Measurements from ENCODE around the gene MARCKSL1. TPM values are rescaled to one million over a fixed set of nuclear protein-coding genes. Genes with fewer than 3 reads are reported as not detected.

Gene MARCKSL1
- total and polyA plus RNA-seq, 10 donors = 25.7 to 120 (median 65.3) TPM

- intact Hi-C loops (cut with DNase I; ENCODE audit: low total_unique reads) = no loop called here
- 0 to 1% (median 0%) methylated on average over 42 to 67 of the region's 67 CpGs for WGBS, 5 donors
Observed at GRCh38 chr1:32291708-32292538, 44.1 kb downstream of the MARCKSL1 start, which contains the start of gene HDAC1. TSS of gene HDAC1 (plus strand) at chr1:32292083. CDS start at chr1:32292170, 87 bp downstream.

DNA sequence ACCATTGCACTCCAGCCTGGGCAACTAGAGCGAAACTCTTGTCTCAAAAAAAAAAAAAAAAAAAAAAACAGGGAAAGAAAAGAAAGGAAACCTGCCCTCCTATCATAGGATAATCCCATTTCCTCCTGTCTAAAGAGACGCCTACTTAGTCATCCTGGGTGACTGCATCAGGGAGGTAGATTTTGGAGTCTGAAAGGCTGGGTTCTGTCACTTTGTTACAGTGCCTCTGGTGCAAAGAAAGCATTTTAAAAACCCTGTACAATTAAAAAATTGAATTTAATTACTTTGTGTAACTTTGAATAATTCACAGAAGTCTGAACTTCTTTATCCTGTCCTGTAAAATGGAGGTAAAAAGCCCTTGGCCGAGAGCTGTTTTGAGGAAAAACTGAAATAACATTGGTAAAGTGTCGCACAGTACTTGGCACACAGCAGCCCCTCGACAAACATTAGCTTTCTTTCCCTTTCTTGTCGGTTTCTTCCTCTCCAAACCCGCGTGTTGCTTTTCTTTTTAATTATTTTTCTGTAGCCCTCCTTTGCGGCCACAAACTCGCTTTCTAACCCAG lies 44.8 kb downstream of the MARCKSL1 start:
- peak overlapping the region; percentile 76 to 97 (median 88) for H3K4me3 ChIP-seq
- intact Hi-C loops (cut with DNase I; ENCODE audit: low total_unique reads) = no loop called here

More at GRCh38 chr1:32291708-32292538, 44.1 kb downstream of the MARCKSL1 start, which contains the start of gene HDAC1:
- TF ChIP-seq POLR2AphosphoS5 (IDR thresholded peaks at IDR 0.05) = peak; percentile 89 to 91 (median 90)
- TF ChIP-seq CTCF (IDR thresholded peaks at IDR 0.05 in 8 of 11, conservative IDR thresholded peaks at IDR 0.05 in 3 of 11) = peak in 3 of 11 experiments; percentile 4 to 28 (median 7)
- TF ChIP-seq POLR2A (IDR thresholded peaks at IDR 0.05) = peak in 1 of 3 donors; percentile 17
- no peaks in the 10 kb centered on the region for H3K27me3 ChIP-seq (replicated peaks in 1 of 7)
- H3K4me3 ChIP-seq = peak within 1 kb of the TSS; percentile 76 to 97 (median 88)
- H3K4me1 ChIP-seq = peaks cover 29 to 61% (median 53%) of the 10 kb centered on the region in 6 donors
- H3K9me3 ChIP-seq = no peaks in the 10 kb centered on the region
- peaks cover 0 to 25% (median 0%) of the 10 kb centered on the region in 6 donors for H3K36me3 ChIP-seq
- DNase-seq = peak; percentile 99
- H3K27ac ChIP-seq = peak within 1 kb of the TSS; percentile 83 to 95 (median 93)

DNA sequence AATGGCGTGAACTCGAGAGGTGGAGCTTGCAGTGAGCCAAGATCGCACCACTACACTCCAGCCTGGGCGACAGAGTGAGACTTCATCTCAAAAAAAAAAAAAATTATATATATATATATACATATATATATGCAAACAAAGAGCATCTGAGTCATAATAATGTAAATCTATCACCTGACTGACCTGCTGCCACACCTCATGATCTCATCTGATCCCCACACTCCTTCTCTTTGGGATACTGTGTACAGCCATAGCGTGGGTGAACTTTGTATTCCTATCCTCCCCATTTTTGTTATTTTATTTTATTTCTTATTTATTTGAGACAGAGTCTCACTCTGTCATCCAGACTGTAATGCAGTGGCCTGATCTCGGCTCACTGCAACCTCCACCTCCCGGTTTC lies 46.8 kb downstream of the MARCKSL1 start:
- WGBS, 5 donors = 96 to 99% (median 97%) methylated on average over 7 of the region's 7 CpGs
- no peak for DNase-seq
- Histone ChIP-seq H3K4me3 (no peak overlapping the region), H3K9me3 (no peaks in the 10 kb centered on the region), H3K27me3 (replicated peaks in 1 of 7) (no peaks in the 10 kb centered on the region), H3K36me3 (peaks cover 0 to 30% (median 8%) of the 10 kb centered on the region in 6 donors), H3K4me1 (peaks cover 17 to 34% (median 31%) of the 10 kb centered on the region in 6 donors), H3K27ac (no peak overlapping the region)
- intact Hi-C loops (cut with DNase I; ENCODE audit: low total_unique reads) = no loop called here
- TF ChIP-seq POLR2A (IDR thresholded peaks at IDR 0.05) (no peak), POLR2AphosphoS5 (IDR thresholded peaks at IDR 0.05) (no peak), CTCF (IDR thresholded peaks at IDR 0.05 in 8 of 11, conservative IDR thresholded peaks at IDR 0.05 in 3 of 11) (no peak)

More for the DNA sequence above, 44.8 kb downstream of the MARCKSL1 start:
- no peak for TF ChIP-seq POLR2A (IDR thresholded peaks at IDR 0.05)
- TF ChIP-seq POLR2AphosphoS5 (IDR thresholded peaks at IDR 0.05) = no peak
- no peak for TF ChIP-seq CTCF (IDR thresholded peaks at IDR 0.05 in 8 of 11, conservative IDR thresholded peaks at IDR 0.05 in 3 of 11)
- Histone ChIP-seq H3K36me3 (peaks cover 0 to 22% (median 0%) of the 10 kb centered on the region in 6 donors), H3K9me3 (no peaks in the 10 kb centered on the region), H3K4me1 (peaks cover 29 to 54% (median 49%) of the 10 kb centered on the region in 6 donors), H3K27me3 (replicated peaks in 1 of 7) (no peaks in the 10 kb centered on the region), H3K27ac (peak overlapping the region; percentile 83 to 95 (median 93))
- 31 to 43% (median 35%) methylated on average over 10 of the region's 10 CpGs for WGBS, 5 donors
- DNase-seq = no peak

DNA sequence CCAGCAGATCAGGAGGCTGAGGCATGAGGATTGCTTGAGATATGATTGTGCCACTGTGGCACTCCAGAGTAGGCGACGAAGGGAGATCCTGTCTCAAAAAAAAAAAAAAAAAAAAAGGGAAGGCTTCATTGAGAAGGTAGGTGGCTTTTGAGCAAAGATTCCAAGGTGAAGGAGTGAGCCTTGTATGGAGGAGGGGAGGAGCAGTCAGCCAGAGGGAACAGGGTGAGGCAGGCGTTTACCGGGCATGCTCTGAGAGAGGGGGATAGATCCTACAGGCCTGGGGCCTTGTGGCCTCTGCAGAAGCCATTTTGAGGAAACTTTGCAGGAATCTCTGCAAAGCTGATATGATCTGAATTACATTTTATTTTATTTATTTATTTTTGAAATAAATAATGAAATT lies 49.3 kb downstream of the MARCKSL1 start:
- Histone ChIP-seq H3K36me3 (peaks cover 0 to 52% (median 8%) of the 10 kb centered on the region in 6 donors), H3K27me3 (replicated peaks in 1 of 7) (no peaks in the 10 kb centered on the region), H3K9me3 (no peaks in the 10 kb centered on the region), H3K27ac (no peak overlapping the region), H3K4me1 (peaks cover 9 to 15% (median 13%) of the 10 kb centered on the region in 6 donors), H3K4me3 (no peak overlapping the region)
- TF ChIP-seq POLR2A (IDR thresholded peaks at IDR 0.05) (no peak), CTCF (IDR thresholded peaks at IDR 0.05 in 8 of 11, conservative IDR thresholded peaks at IDR 0.05 in 3 of 11) (no peak), POLR2AphosphoS5 (IDR thresholded peaks at IDR 0.05) (no peak)
- WGBS, 5 donors = 95 to 98% (median 97%) methylated on average over 4 of the region's 4 CpGs
- no peak for DNase-seq
- intact Hi-C loops (cut with DNase I; ENCODE audit: low total_unique reads) = no loop called here
